Activated CD4-positive, alpha-beta T cell treated with anti-CD3 and anti-CD28 coated beads for 36 hours (primary cell): Measurements from ENCODE around the gene HTR1D. TPM values are rescaled to one million over a fixed set of nuclear protein-coding genes. Genes with fewer than 3 reads are reported as not detected.
"Not testable (repeated sequence)": the region's sequence is repeated elsewhere in the genome, so short reads cannot be mapped to it uniquely, and the experiment has no call there.

ENCODE experiments used
- ATAC-seq: fragments of 200-7000 bp; cut with Tn5 transposase; one replicate; pipeline ENCODE4 v1.10.0; 2021; ENCODE audit warnings: mild to moderate bottlenecking, moderate library complexity
- CTCF ChIA-PET: fragments of 350-600 bp; sonication (Branson Sonifier 250); formaldehyde crosslinking; loops from one replicate; lab custom pipeline; 2021; ENCODE audit warnings: antibody characterized with exemption; lab: Charles Lee
- POLR2A ChIA-PET: fragments of 350-600 bp; sonication (Branson Sonifier 250); formaldehyde crosslinking; loops from one replicate; lab custom pipeline; 2021; ENCODE audit warnings: antibody characterized with exemption, inconsistent platforms; lab: Charles Lee
- DNase-seq: peaks from one replicate; pipeline ENCODE4 v3.0.0-alpha.2; 2020
- H3K27ac Mint-ChIP-seq: one replicate; pipeline ENCODE4 v1.8.0; 2021; ENCODE audit warnings: mixed read lengths
- H3K27me3 Mint-ChIP-seq: one replicate; pipeline ENCODE4 v1.8.0; 2021; ENCODE audit warnings: mixed read lengths
- H3K36me3 Mint-ChIP-seq: one replicate; pipeline ENCODE4 v1.8.0; 2021; ENCODE audit warnings: low read depth, mixed read lengths
- H3K4me1 Mint-ChIP-seq: one replicate; pipeline ENCODE4 v1.8.0; 2021; ENCODE audit warnings: mixed read lengths
- H3K4me3 Mint-ChIP-seq: one replicate; pipeline ENCODE4 v1.8.0; 2021; ENCODE audit warnings: mild to moderate bottlenecking, moderate library complexity, mixed read lengths
- H3K9me3 Mint-ChIP-seq: one replicate; pipeline ENCODE4 v1.8.0; 2021; ENCODE audit warnings: low read depth, mixed read lengths
- intact Hi-C, 2 experiments: fragments of 100-400 bp; cut with DNase I in 1 of 2; cut with micrococcal nuclease in 1 of 2; formaldehyde crosslinking; loops; one replicate each; pipeline versions ENCODE4 v1.14.2 to v1.15.1; 2022 to 2024; cut with DNase I, micrococcal nuclease
- total RNA-seq, 2 experiments: library from RNA; stranded (reverse); gene quantifications; one replicate each; pipeline ENCODE4 v1.2.3, GENCODE V29; 2021

Gene HTR1D
- total RNA-seq, 2 experiments from 2014 or later = not detected

DNA sequence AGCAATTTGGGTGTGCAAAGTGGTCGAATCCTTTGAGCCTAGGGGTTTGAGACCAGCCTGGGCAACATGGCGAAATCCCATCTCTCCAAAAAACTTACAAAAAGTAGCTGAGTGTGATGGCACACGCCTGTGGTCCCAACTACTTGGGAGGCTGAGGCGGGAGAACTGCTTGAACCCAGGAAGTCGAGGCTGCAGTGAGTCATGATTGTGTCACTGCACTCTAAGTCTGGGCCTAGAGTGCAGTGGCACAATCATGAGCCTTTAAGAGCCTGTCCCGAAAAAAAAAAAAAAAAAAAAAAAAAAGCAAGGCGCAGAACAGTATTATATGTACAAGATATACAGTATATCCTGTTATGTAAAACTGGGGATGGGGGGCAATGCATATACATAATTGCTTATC lies 25.1 kb upstream of the HTR1D start:
- ChIA-PET POLR2A (no interaction called here), CTCF (interaction anchor here (0.7 to 1.3 kb wide), 2 partner anchors 58 to 146 kb away, joined by 3 read pairs; no protein-coding TSS in a partner anchor)
- peaks cover 2% of the 10 kb centered on the region for H3K27me3 Mint-ChIP-seq
- no peaks in the 10 kb centered on the region for H3K9me3 Mint-ChIP-seq
- no peak overlapping the region for H3K27ac Mint-ChIP-seq
- intact Hi-C loops = no loop called here
- no peaks in the 10 kb centered on the region for H3K4me1 Mint-ChIP-seq
- no peak overlapping the region for H3K4me3 Mint-ChIP-seq
- no peak for ATAC-seq
- no peaks in the 10 kb centered on the region for H3K36me3 Mint-ChIP-seq
- DNase-seq = no peak

DNA sequence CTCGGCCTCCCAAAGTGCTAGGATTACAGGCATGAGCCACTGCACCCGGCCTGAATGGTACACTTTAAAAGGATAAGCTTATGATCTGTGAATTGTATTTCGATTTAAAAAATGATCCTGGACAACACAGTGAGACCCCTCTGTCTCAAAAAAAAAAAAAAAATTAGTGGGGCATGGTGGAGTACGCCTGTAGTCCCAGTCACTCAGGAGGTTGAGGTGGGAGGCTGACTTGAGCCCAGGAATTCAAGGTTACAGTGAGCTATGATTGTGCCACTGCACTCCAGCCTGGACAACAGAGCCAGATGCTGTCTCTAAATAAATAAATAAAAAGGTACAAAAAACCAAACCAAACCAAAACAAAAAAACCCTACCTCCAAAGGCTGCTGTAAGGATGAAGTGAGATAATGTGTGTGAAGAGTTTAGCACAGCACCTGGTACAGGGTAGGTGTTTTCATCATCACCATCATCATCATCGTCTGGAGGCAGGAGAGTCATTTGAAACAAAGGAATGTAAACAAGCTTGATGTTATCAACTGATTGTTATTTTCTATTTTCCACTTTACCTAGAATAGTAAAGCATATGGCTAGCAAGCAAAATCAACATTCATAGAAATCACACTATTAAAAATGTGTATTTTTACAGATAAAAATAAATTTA lies 22.5 kb upstream of the HTR1D start:
- Mint-ChIP-seq H3K27me3 (peaks cover 2% of the 10 kb centered on the region), H3K4me1 (no peaks in the 10 kb centered on the region), H3K4me3 (no peak overlapping the region), H3K27ac (no peak overlapping the region), H3K9me3 (no peaks in the 10 kb centered on the region), H3K36me3 (no peaks in the 10 kb centered on the region)
- no peak for ATAC-seq
- POLR2A ChIA-PET = interaction anchor here (0.6 kb wide), 1 partner anchor 131 kb away, joined by 3 read pairs; no protein-coding TSS in a partner anchor
- CTCF ChIA-PET = no interaction called here
- intact Hi-C loops = no loop called here
- no peak for DNase-seq

DNA sequence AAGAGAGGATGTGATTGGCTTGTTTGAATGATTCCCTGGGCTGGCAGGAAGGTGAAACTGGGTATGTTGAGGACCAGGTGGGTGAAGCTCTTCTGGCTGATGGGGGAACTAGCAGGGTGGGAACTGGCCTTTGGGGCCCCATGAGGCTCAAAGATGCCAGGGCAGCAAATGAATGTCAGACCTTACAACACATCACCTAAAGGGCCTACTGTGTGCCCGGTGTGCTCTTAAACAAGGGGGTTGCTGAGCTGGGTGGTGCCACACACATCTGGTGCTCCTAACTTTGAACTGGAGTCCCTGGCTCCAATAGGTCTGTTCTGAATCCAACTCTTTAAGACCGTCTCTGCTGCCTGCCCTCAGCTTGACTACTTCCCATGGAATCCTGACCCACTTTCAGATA lies 21.3 kb upstream of the HTR1D start:
- H3K4me1 Mint-ChIP-seq = no peaks in the 10 kb centered on the region
- no peaks in the 10 kb centered on the region for H3K36me3 Mint-ChIP-seq
- no peak overlapping the region for H3K27ac Mint-ChIP-seq
- ATAC-seq (no peak), DNase-seq (no peak)
- H3K4me3 Mint-ChIP-seq = no peak overlapping the region
- CTCF ChIA-PET = no interaction called here
- POLR2A ChIA-PET = no interaction called here
- intact Hi-C loops = no loop called here
- H3K9me3 Mint-ChIP-seq = no peaks in the 10 kb centered on the region
- H3K27me3 Mint-ChIP-seq = peaks cover 2% of the 10 kb centered on the region

DNA sequence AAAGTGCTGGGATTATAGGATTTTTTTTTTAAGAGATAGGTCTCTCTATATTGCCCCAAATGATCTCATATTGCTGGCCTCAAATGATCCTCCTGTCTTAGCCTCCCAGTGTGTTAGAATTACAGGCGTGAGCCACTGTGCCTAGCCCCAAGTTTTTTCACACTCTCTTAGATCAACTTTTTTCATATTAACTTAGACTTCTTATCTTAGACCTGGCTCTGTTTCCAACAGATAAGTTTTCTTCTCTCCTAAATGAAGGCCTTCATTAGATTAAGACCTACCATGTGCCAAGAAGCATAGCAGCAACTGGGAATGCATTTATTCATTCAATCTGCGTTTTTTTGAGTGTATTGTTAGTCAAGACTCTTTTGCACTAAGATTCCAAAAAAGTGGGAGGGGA lies 20.2 kb upstream of the HTR1D start:
- H3K9me3 Mint-ChIP-seq = no peaks in the 10 kb centered on the region
- H3K27ac Mint-ChIP-seq = no peak overlapping the region
- CTCF ChIA-PET = no interaction called here
- no peaks in the 10 kb centered on the region for H3K36me3 Mint-ChIP-seq
- DNase-seq (no peak), ATAC-seq (no peak)
- no peak overlapping the region for H3K4me3 Mint-ChIP-seq
- H3K4me1 Mint-ChIP-seq = no peaks in the 10 kb centered on the region
- intact Hi-C loops = no loop called here
- POLR2A ChIA-PET = no interaction called here
- H3K27me3 Mint-ChIP-seq = peaks cover 6% of the 10 kb centered on the region

DNA sequence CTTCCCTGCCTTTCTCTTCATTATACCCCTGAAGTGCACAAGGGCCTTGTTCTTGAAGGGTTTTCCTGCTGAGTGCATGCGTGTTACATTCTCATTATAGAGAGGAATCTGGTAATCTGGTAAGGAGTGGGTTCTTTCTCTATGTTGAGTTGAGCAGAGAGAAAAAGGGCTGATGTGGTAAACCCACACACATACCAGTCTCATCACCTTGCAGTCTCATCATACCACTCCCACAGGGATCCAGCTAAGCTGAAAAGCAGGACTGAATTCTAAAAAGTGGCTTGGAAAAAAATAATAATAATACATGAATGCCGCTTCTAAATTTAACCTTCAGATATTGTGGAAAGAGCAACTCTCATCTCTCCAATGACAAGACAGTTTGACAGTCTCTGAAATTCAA lies 10.5 kb upstream of the HTR1D start:
- Mint-ChIP-seq H3K4me1 (no peaks in the 10 kb centered on the region), H3K27ac (no peak overlapping the region), H3K27me3 (peaks cover 15% of the 10 kb centered on the region), H3K4me3 (no peak overlapping the region), H3K9me3 (peaks cover 2% of the 10 kb centered on the region), H3K36me3 (no peaks in the 10 kb centered on the region)
- ATAC-seq (no peak), DNase-seq (no peak)
- POLR2A ChIA-PET = no interaction called here
- CTCF ChIA-PET = interaction anchor here (0.6 to 1.5 kb wide), 4 partner anchors 10 to 129 kb away, joined by 3 to 4 read pairs (median 3); partner anchors contain the start of gene HTR1D
- intact Hi-C loops = no loop called here

DNA sequence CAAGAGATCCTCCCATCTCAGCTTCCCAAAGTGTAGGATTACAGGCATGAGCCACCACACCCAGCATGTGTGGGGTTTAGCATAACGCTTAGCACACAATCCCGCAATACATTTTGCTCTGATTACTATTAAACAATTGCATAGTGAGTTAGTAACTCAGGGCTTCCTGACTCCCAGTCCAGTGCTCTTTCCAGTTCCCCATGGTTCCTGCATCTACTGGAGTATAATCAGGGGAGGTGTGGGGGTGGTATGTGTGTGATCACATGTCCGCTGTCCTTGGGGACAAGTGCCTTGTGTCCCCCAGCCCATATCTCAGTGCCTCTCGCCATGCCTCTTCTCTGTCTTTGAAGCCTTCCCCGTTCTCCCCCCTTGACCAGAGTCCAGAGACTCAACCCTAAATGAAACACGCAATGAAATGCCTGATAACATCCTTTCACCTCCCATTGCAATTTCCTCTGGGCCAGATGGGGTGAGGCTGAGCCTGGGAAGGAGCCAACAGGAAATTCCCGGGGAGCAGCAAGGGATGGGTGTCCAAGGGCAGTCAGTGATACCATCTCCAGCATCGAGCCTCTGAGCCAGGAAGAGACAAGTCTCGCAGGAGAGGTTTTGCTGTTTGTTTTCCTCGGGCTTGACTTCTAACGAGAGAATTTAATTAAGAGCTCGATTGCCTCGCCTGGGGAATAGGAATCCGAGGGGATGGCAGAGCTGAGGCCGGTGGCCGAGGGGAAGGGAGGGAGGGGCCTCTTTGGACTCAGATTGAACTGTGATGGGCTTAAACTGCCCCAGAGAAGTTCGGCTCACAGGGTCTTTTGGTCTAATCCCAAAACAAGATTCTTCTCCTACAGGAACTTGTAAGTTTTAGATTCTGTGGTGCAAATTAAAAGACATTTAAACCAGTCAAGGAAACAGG lies 7.7 kb upstream of the HTR1D start:
- no peaks in the 10 kb centered on the region for H3K36me3 Mint-ChIP-seq
- H3K4me3 Mint-ChIP-seq = no peak overlapping the region
- peaks cover 2% of the 10 kb centered on the region for H3K9me3 Mint-ChIP-seq
- DNase-seq = no peak
- H3K27me3 Mint-ChIP-seq = peaks cover 24% of the 10 kb centered on the region
- CTCF ChIA-PET = interaction anchor here (0.6 kb wide), 1 partner anchor 455 kb away, joined by 3 read pairs; no protein-coding TSS in a partner anchor
- H3K27ac Mint-ChIP-seq = no peak overlapping the region
- no peak for ATAC-seq
- no peaks in the 10 kb centered on the region for H3K4me1 Mint-ChIP-seq
- intact Hi-C loops = no loop called here
- POLR2A ChIA-PET = no interaction called here

DNA sequence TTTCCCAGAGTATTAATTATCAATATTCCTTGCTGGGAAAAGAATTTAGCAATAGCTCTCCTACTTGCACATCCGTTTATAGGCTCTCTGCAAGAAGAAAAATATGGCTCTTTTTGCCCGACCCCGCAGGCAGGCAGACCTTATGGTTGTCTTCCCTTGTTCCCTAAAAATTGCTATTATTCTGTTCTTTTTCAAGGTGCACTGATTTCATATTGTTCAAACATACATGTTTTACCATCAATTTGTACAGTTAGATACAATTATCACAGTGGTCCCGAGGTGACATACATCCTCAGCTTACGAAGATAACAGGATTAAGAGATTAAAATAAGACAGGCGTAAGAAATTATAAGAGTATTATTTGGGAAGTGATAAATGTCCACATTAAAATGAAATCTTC lies 6.7 kb upstream of the HTR1D start:
- ATAC-seq, H3K4me3 Mint-ChIP-seq, H3K9me3 Mint-ChIP-seq, H3K4me1 Mint-ChIP-seq, H3K36me3 Mint-ChIP-seq, POLR2A ChIA-PET, intact Hi-C loops, CTCF ChIA-PET, DNase-seq, H3K27ac Mint-ChIP-seq: not testable (repeated sequence)
- H3K27me3 Mint-ChIP-seq = peaks cover 29% of the 10 kb centered on the region

DNA sequence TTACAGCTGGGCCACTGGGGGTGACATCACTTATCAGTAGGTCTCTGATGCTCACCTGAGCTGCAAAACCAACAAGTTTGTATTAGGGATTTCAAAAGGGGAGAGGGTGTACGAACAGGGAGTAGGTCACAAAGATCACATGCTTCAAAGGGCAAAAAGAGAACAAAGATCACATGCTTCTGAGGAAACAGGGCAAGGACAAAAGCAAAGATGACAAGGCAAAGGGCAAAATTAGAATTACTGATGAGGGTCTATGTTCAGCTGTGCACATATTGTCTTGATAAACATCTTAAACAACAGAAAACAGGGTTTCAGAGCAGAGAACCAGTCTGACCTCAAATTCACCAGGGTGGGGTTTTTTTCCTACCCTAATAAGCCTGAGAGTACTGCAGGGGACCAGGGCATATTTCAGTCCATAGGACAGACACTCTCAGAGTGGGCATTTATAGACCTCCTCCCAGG lies 6.2 kb upstream of the HTR1D start:
- peaks cover 33% of the 10 kb centered on the region for H3K27me3 Mint-ChIP-seq
- H3K9me3 Mint-ChIP-seq, ATAC-seq, DNase-seq, H3K4me3 Mint-ChIP-seq, H3K27ac Mint-ChIP-seq, H3K36me3 Mint-ChIP-seq, CTCF ChIA-PET, POLR2A ChIA-PET, intact Hi-C loops, H3K4me1 Mint-ChIP-seq: not testable (repeated sequence)

DNA sequence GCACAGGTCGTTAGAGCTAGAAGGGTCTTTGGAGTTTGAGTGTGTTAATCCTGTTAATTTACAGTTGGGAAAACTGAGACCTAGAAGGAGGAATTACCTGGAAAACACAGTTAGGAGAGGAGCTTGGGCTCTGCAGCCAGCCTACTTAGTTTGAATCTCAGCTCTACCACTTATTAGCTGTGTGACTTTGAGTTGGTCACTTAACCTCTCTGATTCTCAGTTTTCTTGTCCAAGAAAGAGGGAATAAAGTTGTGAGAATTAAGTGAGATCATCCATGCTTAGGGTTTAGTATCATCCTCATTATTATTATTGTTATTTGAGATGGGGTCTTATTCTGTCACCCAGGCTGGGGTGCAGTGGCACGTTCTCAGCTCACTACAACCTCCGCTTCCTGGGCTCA lies 5.4 kb upstream of the HTR1D start:
- peaks cover under 1% of the 10 kb centered on the region for H3K4me1 Mint-ChIP-seq

DNA sequence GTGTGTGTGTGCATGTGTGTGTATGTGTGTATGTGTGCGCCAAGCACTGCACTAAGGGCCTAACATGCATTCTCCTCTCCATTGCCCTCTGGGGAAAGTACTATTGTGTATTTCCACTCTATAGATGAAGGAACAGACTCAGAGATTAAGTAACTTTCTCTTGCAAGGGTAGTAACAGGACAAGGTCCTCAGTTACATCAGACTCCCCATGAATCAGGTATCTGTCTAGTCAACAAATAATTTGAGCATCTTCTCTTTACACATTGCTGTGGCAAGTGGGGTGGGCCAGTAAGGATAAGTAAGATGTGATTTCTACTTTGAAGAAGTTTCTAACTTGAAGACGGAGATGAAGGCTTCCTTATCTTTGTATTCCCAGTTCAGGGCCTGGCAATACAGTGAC lies 5.0 kb upstream of the HTR1D start:
- H3K27ac Mint-ChIP-seq = no peak overlapping the region
- ATAC-seq (no peak), DNase-seq (no peak)
- H3K9me3 Mint-ChIP-seq = peaks cover 2% of the 10 kb centered on the region
- no peak overlapping the region for H3K4me3 Mint-ChIP-seq
- H3K4me1 Mint-ChIP-seq = peaks cover 2% of the 10 kb centered on the region
- no peaks in the 10 kb centered on the region for H3K36me3 Mint-ChIP-seq
- POLR2A ChIA-PET = no interaction called here
- peaks cover 38% of the 10 kb centered on the region for H3K27me3 Mint-ChIP-seq
- CTCF ChIA-PET = no interaction called here
- intact Hi-C loops = no loop called here

More for the DNA sequence above, 5.4 kb upstream of the HTR1D start:
- H3K4me3 Mint-ChIP-seq = no peak overlapping the region
- POLR2A ChIA-PET = no interaction called here
- intact Hi-C loops = no loop called here
- H3K27ac Mint-ChIP-seq = no peak overlapping the region
- H3K27me3 Mint-ChIP-seq = peaks cover 36% of the 10 kb centered on the region
- peaks cover 2% of the 10 kb centered on the region for H3K9me3 Mint-ChIP-seq
- ATAC-seq = no peak
- CTCF ChIA-PET = no interaction called here
- no peaks in the 10 kb centered on the region for H3K36me3 Mint-ChIP-seq
- no peak for DNase-seq

DNA sequence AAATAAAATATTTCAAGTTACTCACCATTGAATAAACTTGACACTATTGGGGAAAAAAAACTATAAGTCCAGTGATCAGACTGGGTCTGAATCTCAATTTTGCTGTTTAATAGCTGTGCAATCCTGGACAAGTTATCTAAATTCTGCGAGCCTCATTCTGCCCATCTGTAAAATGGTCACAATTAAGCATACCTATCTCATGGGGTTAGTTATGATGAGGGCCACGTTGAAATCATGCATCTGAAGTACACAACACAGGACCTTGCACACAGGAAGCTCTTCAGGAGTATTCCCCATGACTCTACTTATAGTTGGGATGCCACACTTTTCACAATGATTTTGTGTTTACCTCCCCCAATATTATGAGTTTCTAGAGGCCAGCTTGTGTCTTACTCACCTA lies 3.8 kb upstream of the HTR1D start:
- no peak overlapping the region for H3K27ac Mint-ChIP-seq
- DNase-seq = no peak
- ChIA-PET POLR2A (no interaction called here), CTCF (no interaction called here)
- no peak for ATAC-seq
- intact Hi-C loops = no loop called here
- H3K4me1 Mint-ChIP-seq = peaks cover 2% of the 10 kb centered on the region
- peaks cover 42% of the 10 kb centered on the region for H3K27me3 Mint-ChIP-seq
- no peak overlapping the region for H3K4me3 Mint-ChIP-seq
- H3K9me3 Mint-ChIP-seq = peaks cover 2% of the 10 kb centered on the region
- no peaks in the 10 kb centered on the region for H3K36me3 Mint-ChIP-seq
